ENCODE data around the gene BOLA3.

- no peak for TF ChIP-seq MAX (IDR thresholded peaks at IDR 0.05; ENCODE audit: low read depth, low read length)
- TF ChIP-seq CTCF (IDR thresholded peaks at IDR 0.05; ENCODE audit: low read depth, low read length), result no peak
- TF ChIP-seq POLR2A (IDR thresholded peaks at IDR 0.05; ENCODE audit: extremely low read depth, insufficient read length), result no peak
These were observed 48.4 kb downstream of the BOLA3 start for GRCh38 chr2:74099271-74099670.

Measured in NB4 (cell line).